Neural cell (in vitro differentiated cells): ENCODE results near the gene ZMYND19. TPM values are rescaled to one million over a fixed set of nuclear protein-coding genes. Genes with fewer than 3 reads are reported as not detected.

Experiments used
- H2AFZ ChIP-seq: fragments of 200-600, 300-800 bp; sonication (generic), shearing (Covaris generic); 2 replicates; pipeline ENCODE4 v1.6.0; 2014; ENCODE audit warnings: low read depth, mild to moderate bottlenecking, antibody characterized with exemption, low read length, moderate library complexity
- H3F3A ChIP-seq: fragments of 200-600 bp; shearing (Covaris generic); 2 replicates; pipeline ENCODE4 v1.6.1; 2016; ENCODE audit warnings: mild to moderate bottlenecking, moderate library complexity, mixed read lengths, antibody characterized with exemption, low read length; ENCODE audit not compliant: insufficient read depth, poor library complexity, severe bottlenecking
- H3K27ac ChIP-seq: fragments of 200-600, 300-800 bp; sonication (generic), shearing (Covaris generic); 2 replicates; pipeline ENCODE4 v1.5.1; 2014; ENCODE audit warnings: mild to moderate bottlenecking, low read length, moderate library complexity
- H3K27me3 ChIP-seq: fragments of 300-800, 200-600 bp; sonication (generic), shearing (Covaris generic); 2 replicates; pipeline ENCODE4 v1.6.0; 2014; ENCODE audit warnings: mild to moderate bottlenecking, low read depth, low read length, moderate library complexity; ENCODE audit not compliant: insufficient read depth
- H3K36me3 ChIP-seq: fragments of 300-800, 200-600 bp; sonication (generic), shearing (Covaris generic); 2 replicates; pipeline ENCODE4 v1.5.1; 2014; ENCODE audit warnings: mild to moderate bottlenecking, antibody characterized with exemption, low read length, moderate library complexity; ENCODE audit not compliant: insufficient read depth
- H3K4me2 ChIP-seq: fragments of 300-800, 200-600 bp; sonication (generic), shearing (Covaris generic); 2 replicates; pipeline ENCODE4 v1.6.0; 2014; ENCODE audit warnings: mild to moderate bottlenecking, low read length
- H3K4me3 ChIP-seq: fragments of 300-800, 200-600 bp; sonication (generic), shearing (Covaris generic); 2 replicates; pipeline ENCODE4 v1.5.1; 2014; ENCODE audit warnings: mild to moderate bottlenecking, low read length, moderate library complexity
- H3K79me2 ChIP-seq: fragments of 200-600 bp; shearing (Covaris generic); replicated peaks from 2 replicates; pipeline ENCODE4 v1.6.0; 2014; ENCODE audit warnings: mild to moderate bottlenecking, low read length, moderate library complexity; ENCODE audit not compliant: insufficient read depth
- H3K9ac ChIP-seq: fragments of 300-800, 200-600 bp; sonication (generic), shearing (Covaris generic); 2 replicates; pipeline ENCODE4 v1.6.1; 2016; ENCODE audit warnings: mild to moderate bottlenecking, low read length, mixed read lengths
- H3K9me2 ChIP-seq: fragments of 200-600 bp; shearing (Covaris generic); 2 replicates; pipeline ENCODE4 v1.6.1; 2016; ENCODE audit warnings: mild to moderate bottlenecking, low read length, mixed read lengths; ENCODE audit not compliant: insufficient read depth
- H3K9me3 ChIP-seq: fragments of 200-600, 300-800 bp; sonication (generic), shearing (Covaris generic); 2 replicates; pipeline ENCODE4 v1.6.1; 2016; ENCODE audit warnings: mild to moderate bottlenecking, mixed run types, low read length, moderate library complexity, mixed read lengths
- H4K20me1 ChIP-seq: fragments of 200-600 bp; shearing (Covaris generic); 2 replicates; pipeline ENCODE4 v1.6.1; 2016; ENCODE audit warnings: mild to moderate bottlenecking, mixed run types; ENCODE audit not compliant: insufficient read depth
- EP300 ChIP-seq: fragments of 450-650 bp; conservative IDR thresholded peaks from 2 replicates; pipeline ENCODE4 v1.6.1; 2014; ENCODE audit warnings: antibody characterized with exemption, mild to moderate bottlenecking, moderate library complexity; ENCODE audit not compliant: poor library complexity, severe bottlenecking
- EZH2 ChIP-seq: fragments of 200-600, 300-800 bp; shearing (Covaris generic), sonication (generic); IDR thresholded peaks from 2 replicates; pipeline ENCODE4 v1.6.1; 2014; ENCODE audit warnings: antibody characterized with exemption, low read length, borderline replicate concordance, mild to moderate bottlenecking; ENCODE audit not compliant: insufficient read depth, poor library complexity, severe bottlenecking
- MXI1 ChIP-seq: fragments of 450-650 bp; conservative IDR thresholded peaks from 2 replicates; pipeline ENCODE4 v1.6.1; 2014; ENCODE audit warnings: antibody characterized with exemption, mild to moderate bottlenecking; ENCODE audit not compliant: poor library complexity, severe bottlenecking
- POLR2AphosphoS5 ChIP-seq: IDR thresholded peaks from 2 replicates; pipeline ENCODE4 v1.6.1; 2012
- RAD21 ChIP-seq: fragments of 450-650 bp; conservative IDR thresholded peaks from 2 replicates; pipeline ENCODE4 v1.6.1; 2014; ENCODE audit warnings: antibody characterized with exemption, mild to moderate bottlenecking, moderate library complexity
- REST ChIP-seq: IDR thresholded peaks from 2 replicates; pipeline ENCODE4 v1.6.1; 2012; ENCODE audit warnings: borderline replicate concordance
- SMC3 ChIP-seq: fragments of 450-650 bp; conservative IDR thresholded peaks from 2 replicates; pipeline ENCODE4 v1.6.1; 2014; ENCODE audit warnings: antibody characterized with exemption, mild to moderate bottlenecking, moderate library complexity; ENCODE audit not compliant: poor library complexity
- TAF1 ChIP-seq: IDR thresholded peaks from 2 replicates; pipeline ENCODE4 v1.6.1; 2012; ENCODE audit warnings: low read depth
- polyA plus RNA-seq: library from polyadenylated mRNA; depleted of rRNA; stranded (reverse); fragments of >200 nt; gene quantifications from 2 replicates; pipeline ENCODE4 v1.2.3, GENCODE V29; 2014
- TF ChIP-seq, protein P1 (sequence below): fragments of 450-650 bp; IDR thresholded peaks from 2 replicates; pipeline ENCODE4 v1.5.1; 2014; ENCODE audit warnings: antibody characterized with exemption, mild to moderate bottlenecking, moderate library complexity; ENCODE audit not compliant: poor library complexity, severe bottlenecking

ZMYND19 gene
- polyA plus RNA-seq, 1 donor from 2014 or later = 54.8 TPM

DNA sequence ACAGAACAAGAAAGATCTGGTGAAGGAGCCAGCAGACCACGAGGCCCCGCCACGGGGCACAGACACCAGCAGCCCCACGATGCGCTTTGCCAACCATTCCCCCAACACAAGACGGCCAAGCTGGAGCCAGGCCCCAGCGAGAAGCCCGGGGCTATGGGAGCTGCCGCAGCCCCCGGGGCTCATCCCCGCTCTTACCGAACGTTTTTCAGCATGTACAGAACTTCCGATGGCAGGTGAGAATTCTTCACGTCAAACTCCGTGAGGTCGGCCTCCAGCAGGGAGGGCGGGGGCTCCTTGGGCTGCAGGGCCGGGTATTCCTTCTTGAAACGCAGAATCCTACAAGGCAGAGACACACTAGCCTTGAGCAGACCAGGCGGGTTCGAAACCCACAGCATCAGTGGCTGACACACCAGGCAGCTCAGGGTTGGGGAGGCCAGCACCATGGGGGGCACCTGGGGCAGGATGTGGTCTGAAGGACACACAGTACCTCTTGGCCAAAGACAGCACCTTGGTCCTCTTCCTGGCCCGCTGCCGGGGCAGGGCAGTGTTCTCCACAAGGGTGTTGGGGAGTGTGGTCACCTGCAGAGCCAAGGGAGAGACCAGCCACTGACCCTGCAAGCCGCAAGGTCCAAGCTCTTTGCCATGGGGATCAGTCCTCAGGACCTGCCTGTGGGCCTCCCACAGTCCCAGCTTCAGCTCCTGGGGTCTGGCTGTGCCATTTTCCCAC is 46.9 kb downstream of the ZMYND19 start:
- Histone ChIP-seq H3K9ac (no peak overlapping the region), H3K79me2 (no peaks in the 10 kb centered on the region), H3K27ac (no peak overlapping the region), H3K9me2 (no peaks in the 10 kb centered on the region), H3K27me3 (no peaks in the 10 kb centered on the region), H3K4me2 (no peak overlapping the region), H4K20me1 (no peaks in the 10 kb centered on the region), H3K36me3 (no peaks in the 10 kb centered on the region), H3K9me3 (no peaks in the 10 kb centered on the region), H3F3A (no peaks in the 10 kb centered on the region), H3K4me3 (no peak overlapping the region), H2AFZ (no peak overlapping the region)
- no peak for TF ChIP-seq SMC3
- TF ChIP-seq, protein P1, sequence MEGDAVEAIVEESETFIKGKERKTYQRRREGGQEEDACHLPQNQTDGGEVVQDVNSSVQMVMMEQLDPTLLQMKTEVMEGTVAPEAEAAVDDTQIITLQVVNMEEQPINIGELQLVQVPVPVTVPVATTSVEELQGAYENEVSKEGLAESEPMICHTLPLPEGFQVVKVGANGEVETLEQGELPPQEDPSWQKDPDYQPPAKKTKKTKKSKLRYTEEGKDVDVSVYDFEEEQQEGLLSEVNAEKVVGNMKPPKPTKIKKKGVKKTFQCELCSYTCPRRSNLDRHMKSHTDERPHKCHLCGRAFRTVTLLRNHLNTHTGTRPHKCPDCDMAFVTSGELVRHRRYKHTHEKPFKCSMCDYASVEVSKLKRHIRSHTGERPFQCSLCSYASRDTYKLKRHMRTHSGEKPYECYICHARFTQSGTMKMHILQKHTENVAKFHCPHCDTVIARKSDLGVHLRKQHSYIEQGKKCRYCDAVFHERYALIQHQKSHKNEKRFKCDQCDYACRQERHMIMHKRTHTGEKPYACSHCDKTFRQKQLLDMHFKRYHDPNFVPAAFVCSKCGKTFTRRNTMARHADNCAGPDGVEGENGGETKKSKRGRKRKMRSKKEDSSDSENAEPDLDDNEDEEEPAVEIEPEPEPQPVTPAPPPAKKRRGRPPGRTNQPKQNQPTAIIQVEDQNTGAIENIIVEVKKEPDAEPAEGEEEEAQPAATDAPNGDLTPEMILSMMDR = no peak
- no peak for TF ChIP-seq EP300
- no peak for TF ChIP-seq REST

GRCh38 chr9:137542486-137542885 is 47.8 kb downstream of the ZMYND19 start:
- no peak for TF ChIP-seq EP300
- TF ChIP-seq, protein P1 = no peak
- TF ChIP-seq SMC3 = no peak
- TF ChIP-seq MXI1 = no peak
- no peak for TF ChIP-seq REST
- TF ChIP-seq RAD21 = no peak
- TF ChIP-seq EZH2 = no peak
- no peak for TF ChIP-seq TAF1
- TF ChIP-seq POLR2AphosphoS5 = no peak

More at GRCh38 chr9:137542486-137542885, 47.8 kb downstream of the ZMYND19 start:
- Histone ChIP-seq H3K9me2 (no peaks in the 10 kb centered on the region), H3K9ac (no peak overlapping the region), H4K20me1 (no peaks in the 10 kb centered on the region), H3K4me2 (no peak overlapping the region), H3K27me3 (no peaks in the 10 kb centered on the region), H3K4me3 (no peak overlapping the region), H3K36me3 (no peaks in the 10 kb centered on the region), H3F3A (no peaks in the 10 kb centered on the region), H2AFZ (no peak overlapping the region), H3K9me3 (no peaks in the 10 kb centered on the region), H3K79me2 (no peaks in the 10 kb centered on the region), H3K27ac (no peak overlapping the region)
